Measurements from ENCODE around the gene GNB4.

Gene GNB4

DNA sequence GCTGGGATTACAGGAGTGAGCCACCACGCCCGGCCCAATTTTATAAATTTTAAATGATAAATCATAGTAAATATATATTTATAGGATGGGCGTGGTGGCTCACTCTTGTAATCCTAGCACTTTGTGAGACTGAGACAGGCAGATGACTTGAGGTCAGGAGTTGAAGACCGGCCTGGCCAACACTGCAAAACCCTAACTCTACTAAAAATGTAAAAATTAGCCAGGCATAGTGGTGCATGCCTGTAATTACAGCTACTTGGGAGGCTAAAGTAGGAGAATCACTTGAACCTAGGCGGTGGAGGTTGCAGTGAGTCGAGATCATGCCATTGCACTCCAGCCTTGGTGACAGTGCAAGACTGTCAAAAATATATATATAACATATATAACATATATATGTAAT lies 77.3 kb downstream of the GNB4 start:
- no peak for DNase-seq
- intact Hi-C loops (cut with DNase I) = no loop called here

DNA sequence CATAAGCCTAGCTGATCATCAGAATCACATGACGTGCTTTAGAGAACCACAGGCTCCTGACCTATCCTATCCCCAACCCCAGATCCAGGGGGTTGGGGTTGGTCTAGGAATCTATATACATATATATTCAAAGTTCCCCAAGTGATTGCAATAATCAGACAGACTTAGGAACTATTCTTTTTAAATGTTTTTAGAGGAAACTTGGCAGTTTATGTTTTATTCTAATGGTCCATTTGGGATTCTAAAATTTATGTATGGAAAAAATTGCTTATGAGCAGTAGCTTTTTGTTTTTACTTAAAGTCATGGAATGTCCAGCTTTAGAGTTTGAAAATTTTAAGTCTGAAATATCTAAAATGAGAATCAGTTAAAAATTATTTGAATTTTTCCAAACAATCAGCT lies 81.6 kb downstream of the GNB4 start:
- intact Hi-C loops (cut with DNase I) = no loop called here
- no peak for DNase-seq

DNA sequence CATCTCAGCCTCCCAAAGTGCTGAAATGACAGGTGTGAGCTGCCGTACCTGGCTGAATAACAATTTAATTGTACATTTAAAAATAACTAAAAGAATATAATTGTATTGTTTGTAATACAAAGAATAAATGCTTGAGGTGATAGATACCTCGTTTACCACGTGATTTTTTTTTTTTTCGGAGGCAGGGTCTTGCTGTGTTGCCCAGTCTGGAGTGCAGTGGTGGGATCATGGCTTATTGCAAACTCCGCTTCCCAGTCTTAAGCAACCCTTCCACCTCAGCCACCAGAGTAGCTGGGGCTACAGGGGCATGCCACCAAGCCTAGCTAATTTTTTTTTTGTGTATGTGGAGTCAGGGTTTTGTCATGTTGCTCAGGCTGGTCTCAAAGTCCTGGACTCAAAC lies 87.9 kb downstream of the GNB4 start:
- no peak for DNase-seq
- intact Hi-C loops (cut with DNase I) = no loop called here

- intact Hi-C loops (cut with DNase I) = no loop called here
- no peak for DNase-seq
These were observed 95.3 kb downstream of the GNB4 start for GRCh38 chr3:179355996-179356395.

DNA sequence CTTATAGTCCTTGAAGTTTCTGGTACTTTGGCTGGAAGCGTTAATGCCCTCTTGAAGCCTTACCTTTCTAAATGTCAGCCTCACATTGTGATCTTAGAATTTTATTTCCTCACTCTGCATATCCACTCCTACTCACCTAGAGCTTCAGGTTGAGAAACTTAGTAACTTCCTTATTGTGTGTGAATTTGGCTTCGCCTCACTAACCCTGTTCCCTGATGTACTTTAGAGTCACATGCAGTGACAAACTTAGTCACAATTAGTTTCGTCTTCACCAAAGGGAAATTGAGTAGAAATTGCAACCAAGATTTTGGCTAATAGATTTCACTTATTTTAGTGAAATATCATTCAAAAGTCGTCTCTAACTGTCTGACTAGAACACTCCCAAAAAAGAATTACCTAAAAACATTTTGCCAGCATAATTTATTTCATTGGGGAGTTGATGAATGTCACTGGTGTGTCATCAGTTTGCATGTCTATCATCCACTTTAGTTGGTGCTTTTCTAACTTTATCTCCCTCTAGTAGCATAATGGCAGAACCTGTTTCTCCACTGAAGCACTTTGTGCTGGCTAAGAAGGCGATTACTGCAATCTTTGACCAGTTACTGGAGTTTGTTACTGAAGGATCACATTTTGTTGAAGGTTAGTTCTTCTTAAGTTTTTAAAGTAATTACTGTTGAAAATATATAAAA lies 102.8 kb downstream of the GNB4 start:
- intact Hi-C loops (cut with DNase I) = loop anchor here (5.0 kb wide), 2 partner anchors 214 to 254 kb away; partner anchors contain the start of genes ACTL6A, MRPL47 and NDUFB5

GRCh38 chr3:179347345-179348194 lies 103.7 kb downstream of the GNB4 start, which contains the start of gene MFN1:
TSS of gene MFN1 (plus strand) at chr3:179347709. CDS start at chr3:179348852, 1,143 bp downstream.
- DNase-seq = peak; percentile 90 to 99 (median 93)
- intact Hi-C loops (cut with DNase I) = loop anchor here (1.0 to 5.0 kb wide), 4 partner anchors 25 to 255 kb away; partner anchors contain the start of genes ACTL6A, MRPL47, NDUFB5 and PIK3CA

More for the DNA sequence above, 102.8 kb downstream of the GNB4 start:
- no peak for DNase-seq

All from posterior cingulate gyrus (tissue), 11 donors.